B cell (primary cell): ENCODE measurements around the gene AP5S1. TPM values are rescaled to one million over a fixed set of nuclear protein-coding genes. Genes with fewer than 3 reads are reported as not detected.

ENCODE experiments used
- ATAC-seq: fragments of 200-7000 bp; cut with Tn5 transposase; one replicate; pipeline ENCODE4 v1.10.0; 2021; ENCODE audit warnings: low read depth, mild to moderate bottlenecking, moderate number of reproducible peaks, moderate library complexity
- CTCF ChIA-PET: fragments of 350-600 bp; sonication (Branson Sonifier 250); formaldehyde crosslinking; loops from one replicate; lab custom pipeline; 2021; ENCODE audit warnings: antibody characterized with exemption, inconsistent platforms; lab: Charles Lee
- POLR2A ChIA-PET: fragments of 350-600 bp; sonication (Branson Sonifier 250); formaldehyde crosslinking; loops from one replicate; lab custom pipeline; 2021; ENCODE audit warnings: antibody characterized with exemption; lab: Charles Lee
- DNase-seq: peaks from one replicate; pipeline ENCODE4 v3.0.0; 2013
- H2AFZ ChIP-seq: 2 replicates; pipeline ENCODE4 v1.6.1; 2012; ENCODE audit warnings: mild to moderate bottlenecking, low read depth, low read length; ENCODE audit not compliant: insufficient read depth, poor library complexity, severe bottlenecking
- H3K27ac ChIP-seq, 2 donors: 1 replicate in 1 of 2; 2 replicates in 1 of 2; pipeline ENCODE4 v1.5.1; 2012 to 2013; ENCODE audit warnings: low read length in 2 of 2, mild to moderate bottlenecking in 2 of 2, moderate library complexity in 1 of 2
- H3K27me3 ChIP-seq, 4 experiments: fragments of 200-600 bp in 1 of 4; sonication (generic) in 1 of 4; replicated peaks in 1 of 4; 1 replicate in 2 of 4; 2 replicates in 2 of 4; pipeline versions ENCODE4 v1.6.1 to v1.7.0; 2013 to 2016; ENCODE audit warnings: low read length in 3 of 4, mild to moderate bottlenecking in 2 of 4, mixed read lengths in 1 of 4, moderate library complexity in 1 of 4; ENCODE audit not compliant: insufficient read depth in 4 of 4, control insufficient read depth in 3 of 4; ENCODE audit errors: control extremely low read depth in 1 of 4
- H3K36me3 ChIP-seq, 2 experiments: replicated peaks in 1 of 2; 1 replicate in 1 of 2; 2 replicates in 1 of 2; pipeline versions ENCODE4 v1.6.1 to v1.7.1; 2013; ENCODE audit warnings: low read length in 1 of 2; ENCODE audit not compliant: insufficient read depth in 2 of 2, control insufficient read depth in 1 of 2; ENCODE audit errors: control extremely low read depth in 1 of 2, extremely low read depth in 1 of 2
- H3K4me1 ChIP-seq, 2 donors: fragments of 200-600 bp in 1 of 2; sonication (generic) in 1 of 2; 1 replicate in 1 of 2; 2 replicates in 1 of 2; pipeline versions ENCODE4 v1.5.1 to v1.6.1; 2013 to 2017; ENCODE audit warnings: low read length in 2 of 2; ENCODE audit not compliant: control insufficient read depth in 2 of 2, insufficient read depth in 2 of 2
- H3K4me2 ChIP-seq: replicated peaks from 2 replicates; pipeline ENCODE3; 2012; ENCODE audit warnings: mild to moderate bottlenecking, low read depth, low read length; ENCODE audit not compliant: poor library complexity, severe bottlenecking
- H3K4me3 ChIP-seq, 5 experiments: fragments of 200-600 bp in 1 of 5; sonication (generic) in 1 of 5; 1 replicate in 3 of 5; 2 replicates in 2 of 5; pipeline versions ENCODE4 v1.5.1 to v1.7.0; 2011 to 2016; ENCODE audit warnings: low read length in 4 of 5, mild to moderate bottlenecking in 4 of 5, low read depth in 2 of 5, control low read depth in 1 of 5, moderate library complexity in 1 of 5; ENCODE audit not compliant: insufficient read depth in 1 of 5; ENCODE audit errors: control extremely low read depth in 1 of 5, extremely low read depth in 1 of 5
- H3K79me2 ChIP-seq: fragments of 200-600 bp; sonication (generic); one replicate; pipeline ENCODE4 v1.6.0; 2016; ENCODE audit warnings: low read length; ENCODE audit not compliant: control insufficient read depth, insufficient read depth
- H3K9ac ChIP-seq: fragments of 200-600 bp; sonication (generic); 2 replicates; pipeline ENCODE4 v1.6.1; 2017; ENCODE audit warnings: mild to moderate bottlenecking, low read length, moderate library complexity
- H3K9me3 ChIP-seq, 3 donors: one replicate each; pipeline versions ENCODE4 v1.6.1 to v1.7.1; 2013; ENCODE audit warnings: low read length in 2 of 3; ENCODE audit not compliant: control insufficient read depth in 2 of 3, insufficient read depth in 1 of 3; ENCODE audit errors: control extremely low read depth in 1 of 3
- H4K20me1 ChIP-seq: 2 replicates; pipeline ENCODE4 v1.6.0; 2012; ENCODE audit warnings: mild to moderate bottlenecking, low read length; ENCODE audit not compliant: insufficient read depth, control insufficient read depth, poor library complexity, severe bottlenecking
- H3K27ac Mint-ChIP-seq: one replicate; pipeline ENCODE4 v1.8.0; 2021; ENCODE audit warnings: mixed read lengths
- H3K27me3 Mint-ChIP-seq: one replicate; pipeline ENCODE4 v1.8.0; 2021; ENCODE audit warnings: mixed read lengths
- H3K4me1 Mint-ChIP-seq: one replicate; pipeline ENCODE4 v1.8.0; 2021; ENCODE audit warnings: mixed read lengths
- H3K4me3 Mint-ChIP-seq: one replicate; pipeline ENCODE4 v1.8.0; 2021; ENCODE audit warnings: mixed read lengths
- H3K9me3 Mint-ChIP-seq: one replicate; pipeline ENCODE4 v1.8.0; 2022; ENCODE audit warnings: mixed read lengths; ENCODE audit not compliant: insufficient read depth
- EZH2 ChIP-seq: IDR thresholded peaks from 2 replicates; pipeline ENCODE4 v1.6.1; 2012; ENCODE audit warnings: borderline replicate concordance, low read depth, mild to moderate bottlenecking, moderate library complexity, low read length; ENCODE audit not compliant: insufficient read depth, poor library complexity, severe bottlenecking
- WGBS: methylation state at CpG from one replicate; pipeline ENCODE4 v1.1.5; 2013; ENCODE audit warnings: missing lambda C conversion rate; ENCODE audit not compliant: insufficient coverage; 5-methylcytosine and 5-hydroxymethylcytosine counted together
- intact Hi-C: fragments of 100-400 bp; cut with micrococcal nuclease; formaldehyde crosslinking; loops from one replicate; pipeline ENCODE4 v1.10.0; 2022
- polyA minus RNA-seq: library from RNA; depleted of rRNA, polyadenylated mRNA; stranded (reverse); fragments of >200 nt; gene quantifications from 2 replicates; pipeline ENCODE4 v1.2.3, GENCODE V29; 2012
- polyA plus RNA-seq: library from polyadenylated mRNA; depleted of rRNA; stranded (reverse); fragments of >200 nt; gene quantifications from 2 replicates; pipeline ENCODE4 v1.2.3, GENCODE V29; 2012
- total RNA-seq, 2 donors: library from RNA; stranded (reverse); fragments of 120-200 nt in 1 of 2; gene quantifications; 1 replicate in 1 of 2; 2 replicates in 1 of 2; pipeline versions ENCODE4 v1.2.3 to v1.2.4, GENCODE V29; 2013 to 2022
- TF ChIP-seq, protein P1 (sequence below): fragments of 200-600 bp; IDR thresholded peaks from one replicate; pipeline ENCODE4 v1.8.0; 2022; ENCODE audit warnings: antibody characterized with exemption, mild to moderate bottlenecking

AP5S1 gene, protein sequence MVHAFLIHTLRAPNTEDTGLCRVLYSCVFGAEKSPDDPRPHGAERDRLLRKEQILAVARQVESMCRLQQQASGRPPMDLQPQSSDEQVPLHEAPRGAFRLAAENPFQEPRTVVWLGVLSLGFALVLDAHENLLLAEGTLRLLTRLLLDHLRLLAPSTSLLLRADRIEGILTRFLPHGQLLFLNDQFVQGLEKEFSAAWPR
- total RNA-seq (12.6 and 12.8 TPM in 2 replicates), polyA plus RNA-seq (7.5 and 9.2 TPM in 2 replicates), polyA minus RNA-seq (13.9 and 20.8 TPM in 2 replicates)
- 7.1 TPM for total RNA-seq (2013)

DNA sequence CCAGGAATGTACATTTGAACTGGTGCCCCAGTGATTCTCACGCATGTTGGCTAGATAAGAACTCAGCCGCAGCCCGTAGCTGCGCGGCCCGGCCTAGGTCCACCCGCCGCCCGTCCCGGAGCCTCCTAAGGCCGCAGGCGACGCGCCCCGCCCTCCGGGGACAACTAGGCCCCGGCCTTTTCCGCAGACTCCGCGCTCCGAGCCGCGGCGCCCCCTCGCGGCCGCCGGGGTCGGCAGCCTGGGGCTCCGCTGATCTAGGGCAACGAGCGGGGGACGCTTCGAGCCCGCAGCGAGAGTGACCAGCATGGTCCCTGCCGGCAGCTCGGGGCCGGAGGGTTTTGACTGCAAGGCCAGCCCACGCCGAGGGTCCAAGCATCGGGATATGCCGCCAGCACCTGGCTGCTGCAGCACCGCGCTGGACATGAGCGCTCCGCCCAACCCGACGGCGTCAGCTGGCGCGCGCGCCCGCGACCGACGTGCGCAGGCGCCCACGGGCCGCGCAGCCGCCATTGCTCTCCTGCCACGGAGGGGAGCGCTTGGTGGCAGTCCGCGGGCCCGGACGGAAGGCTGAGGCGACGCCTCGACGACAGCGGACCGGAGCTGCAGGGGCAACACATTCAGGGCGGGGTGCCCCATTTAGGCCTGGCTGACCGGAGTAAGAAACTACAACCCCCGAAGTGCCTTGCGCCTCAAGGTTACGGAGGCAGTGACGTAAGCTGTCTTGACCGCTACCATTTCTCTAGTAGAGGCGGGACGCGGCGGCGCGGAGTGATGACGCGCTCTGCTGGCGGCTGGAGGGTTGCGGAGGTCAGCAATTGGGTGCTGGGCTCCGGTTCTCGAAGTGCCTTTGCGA, at the start of gene AP5S1:
TSS of gene AP5S1 (plus strand) at position 500 of the 853 bp plus-strand sequence. CDS start 1,571 bp downstream, outside the sequence.
- peaks cover 13 to 15% of the 10 kb centered on the region in 2 donors for H3K4me1 ChIP-seq
- Mint-ChIP-seq H3K9me3 (no peaks in the 10 kb centered on the region), H3K4me3 (peak within 1 kb of the TSS; percentile 97), H3K4me1 (peaks cover 15% of the 10 kb centered on the region), H3K27ac (peak within 1 kb of the TSS; percentile 100), H3K27me3 (no peaks in the 10 kb centered on the region)
- peaks cover 0 to 23% of the 10 kb centered on the region in 2 experiments for H3K36me3 ChIP-seq
- ChIA-PET POLR2A (interaction anchor here (0.5 to 2.2 kb wide), 16 partner anchors 8 to 357 kb away, joined by 3 to 16 read pairs (median 4); partner anchors contain the start of genes ADISSP, CDC25B, CENPB and SPEF1), CTCF (interaction anchor here (0.7 to 6.4 kb wide), 21 partner anchors 9 to 1306 kb away, joined by 3 to 84 read pairs (median 5); partner anchors contain the start of genes ADISSP, CDC25B, CDS2 and CENPB)
- H2AFZ ChIP-seq = peak within 1 kb of the TSS; percentile 94
- H3K27ac ChIP-seq = peak within 1 kb of the TSS; percentile 97 to 98
- no peaks in the 10 kb centered on the region for H3K9me3 ChIP-seq
- H3K9ac ChIP-seq = peak within 1 kb of the TSS; percentile 95
- TF ChIP-seq, protein P1, sequence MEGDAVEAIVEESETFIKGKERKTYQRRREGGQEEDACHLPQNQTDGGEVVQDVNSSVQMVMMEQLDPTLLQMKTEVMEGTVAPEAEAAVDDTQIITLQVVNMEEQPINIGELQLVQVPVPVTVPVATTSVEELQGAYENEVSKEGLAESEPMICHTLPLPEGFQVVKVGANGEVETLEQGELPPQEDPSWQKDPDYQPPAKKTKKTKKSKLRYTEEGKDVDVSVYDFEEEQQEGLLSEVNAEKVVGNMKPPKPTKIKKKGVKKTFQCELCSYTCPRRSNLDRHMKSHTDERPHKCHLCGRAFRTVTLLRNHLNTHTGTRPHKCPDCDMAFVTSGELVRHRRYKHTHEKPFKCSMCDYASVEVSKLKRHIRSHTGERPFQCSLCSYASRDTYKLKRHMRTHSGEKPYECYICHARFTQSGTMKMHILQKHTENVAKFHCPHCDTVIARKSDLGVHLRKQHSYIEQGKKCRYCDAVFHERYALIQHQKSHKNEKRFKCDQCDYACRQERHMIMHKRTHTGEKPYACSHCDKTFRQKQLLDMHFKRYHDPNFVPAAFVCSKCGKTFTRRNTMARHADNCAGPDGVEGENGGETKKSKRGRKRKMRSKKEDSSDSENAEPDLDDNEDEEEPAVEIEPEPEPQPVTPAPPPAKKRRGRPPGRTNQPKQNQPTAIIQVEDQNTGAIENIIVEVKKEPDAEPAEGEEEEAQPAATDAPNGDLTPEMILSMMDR = peak; percentile 97
- TF ChIP-seq EZH2 = no peak
- peak within 1 kb of the TSS; percentile 79 for H3K4me2 ChIP-seq
- H3K4me3 ChIP-seq = peak within 1 kb of the TSS; percentile 62 to 85 (median 75)
- no peaks in the 10 kb centered on the region for H4K20me1 ChIP-seq
- peaks cover 13% of the 10 kb centered on the region for H3K79me2 ChIP-seq
- H3K27me3 ChIP-seq = no peaks in the 10 kb centered on the region
- intact Hi-C loops = loop anchor here (1.0 to 2.0 kb wide), 10 partner anchors 9 to 194 kb away; partner anchors contain the start of genes CENPB, MAVS, PANK2 and SPEF1
- WGBS = under 1% methylated on average over 95 of the region's 96 CpGs
- ATAC-seq (peak; percentile 84), DNase-seq (peak; percentile 99)
